ENCODE results near the gene BZW1.
A peak's percentile ranks its signal among the peaks of the same experiment; 100 is the strongest.
"Not testable (repeated sequence)": the region's sequence is repeated elsewhere in the genome, so short reads cannot be mapped to it uniquely, and the experiment has no call there.

BZW1 gene

GRCh38 chr2:200791905-200792304 is 19.8 kb upstream of the BZW1 start:
- no peak for DNase-seq (ENCODE audit: low read depth)

- no peak for DNase-seq (ENCODE audit: low read depth)
Observed at GRCh38 chr2:200794143-200794542, 17.6 kb upstream of the BZW1 start.

- DNase-seq (ENCODE audit: low read depth): peak; percentile 79
Observed at GRCh38 chr2:200795028-200795440, 16.7 kb upstream of the BZW1 start.

GRCh38 chr2:200796561-200796960 is 15.1 kb upstream of the BZW1 start:
- DNase-seq (ENCODE audit: low read depth): no peak

- DNase-seq (ENCODE audit: low read depth): peak; percentile 49
Observed at GRCh38 chr2:200797242-200797770, 14.4 kb upstream of the BZW1 start.

- no peak for DNase-seq (ENCODE audit: low read depth)
Observed at GRCh38 chr2:200798514-200798913, 13.2 kb upstream of the BZW1 start.

GRCh38 chr2:200800458-200800857 is 11.3 kb upstream of the BZW1 start:
- no peak for DNase-seq (ENCODE audit: low read depth)

- DNase-seq (ENCODE audit: low read depth): not testable (repeated sequence)
Observed at GRCh38 chr2:200801431-200801830, 10.3 kb upstream of the BZW1 start.

GRCh38 chr2:200809506-200810251 is 2.0 kb upstream of the BZW1 start:
- no peak for DNase-seq (ENCODE audit: low read depth)

GRCh38 chr2:200810252-200810997 is 1.3 kb upstream of the BZW1 start:
- DNase-seq (ENCODE audit: low read depth): peak; percentile 81

GRCh38 chr2:200810998-200811332 is 745 bp upstream of the BZW1 start:
- DNase-seq (ENCODE audit: low read depth): no peak

GRCh38 chr2:200812122-200813022 is 662 bp downstream of the BZW1 start:
- peak; percentile 62 for DNase-seq (ENCODE audit: low read depth)

- peak; percentile 43 for DNase-seq (ENCODE audit: low read depth)
Observed at GRCh38 chr2:200814276-200814815, 2.6 kb downstream of the BZW1 start.

- DNase-seq (ENCODE audit: low read depth): peak; percentile 47
Observed at GRCh38 chr2:200814917-200815316, 3.2 kb downstream of the BZW1 start.

- DNase-seq (ENCODE audit: low read depth): not testable (repeated sequence)
Observed at GRCh38 chr2:200818732-200819131, 7.0 kb downstream of the BZW1 start.

- no peak for DNase-seq (ENCODE audit: low read depth)
Observed at GRCh38 chr2:200820573-200821234, 9.0 kb downstream of the BZW1 start.

GRCh38 chr2:200821686-200822245 is 10.1 kb downstream of the BZW1 start:
- no peak for DNase-seq (ENCODE audit: low read depth)

- DNase-seq (ENCODE audit: low read depth): no peak
Observed at GRCh38 chr2:200828104-200828503, 16.4 kb downstream of the BZW1 start.

GRCh38 chr2:200828572-200829257 is 17.0 kb downstream of the BZW1 start:
- DNase-seq (ENCODE audit: low read depth): no peak

GRCh38 chr2:200829258-200829655 is 17.5 kb downstream of the BZW1 start:
- no peak for DNase-seq (ENCODE audit: low read depth)
